ENCODE data around the gene CYBA.
"Not testable (repeated sequence)": the region's sequence is repeated elsewhere in the genome, so short reads cannot be mapped to it uniquely, and the experiment has no call there.

Gene CYBA

DNA sequence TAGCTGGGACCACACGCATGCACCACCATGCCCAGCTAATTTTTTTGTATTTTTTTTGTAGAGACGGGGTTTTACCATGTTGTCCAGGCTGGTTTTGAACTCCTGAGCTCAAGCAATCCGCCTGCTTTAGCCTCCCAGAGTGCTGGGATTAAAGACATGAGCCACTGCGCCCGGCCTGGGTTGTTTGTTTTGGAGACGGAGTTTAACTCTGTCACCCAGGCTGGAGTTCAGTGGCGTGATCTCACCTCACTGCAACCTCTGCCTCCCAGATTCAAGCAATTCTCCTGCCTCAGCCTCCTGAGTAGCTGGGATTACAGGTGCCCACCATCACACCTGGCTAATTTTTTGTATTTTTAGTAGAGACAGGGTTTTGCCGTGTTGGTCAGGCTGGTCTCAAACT is 41.4 kb downstream of the CYBA start:
- DNase-seq = not testable (repeated sequence)

DNA sequence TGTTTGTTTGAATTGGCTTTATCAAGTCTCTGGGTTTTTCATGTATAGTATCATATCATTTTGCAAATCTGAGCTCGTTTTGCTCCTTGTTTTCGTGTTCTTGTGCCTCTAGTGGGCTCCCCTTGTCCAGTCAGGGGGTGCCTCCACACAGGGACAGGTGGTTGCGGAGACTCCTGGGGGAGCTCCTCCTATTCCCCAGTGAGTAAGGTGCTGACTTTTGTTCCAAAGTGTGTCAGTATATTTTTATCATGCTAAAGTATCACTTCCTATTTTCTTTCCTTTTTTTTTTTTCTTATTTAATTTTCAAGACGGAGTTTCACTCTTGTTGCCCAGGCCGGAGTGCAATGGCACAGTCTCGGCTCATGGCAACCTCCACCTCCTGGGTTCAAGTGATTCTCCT is 42.8 kb downstream of the CYBA start:
- DNase-seq = no peak

DNA sequence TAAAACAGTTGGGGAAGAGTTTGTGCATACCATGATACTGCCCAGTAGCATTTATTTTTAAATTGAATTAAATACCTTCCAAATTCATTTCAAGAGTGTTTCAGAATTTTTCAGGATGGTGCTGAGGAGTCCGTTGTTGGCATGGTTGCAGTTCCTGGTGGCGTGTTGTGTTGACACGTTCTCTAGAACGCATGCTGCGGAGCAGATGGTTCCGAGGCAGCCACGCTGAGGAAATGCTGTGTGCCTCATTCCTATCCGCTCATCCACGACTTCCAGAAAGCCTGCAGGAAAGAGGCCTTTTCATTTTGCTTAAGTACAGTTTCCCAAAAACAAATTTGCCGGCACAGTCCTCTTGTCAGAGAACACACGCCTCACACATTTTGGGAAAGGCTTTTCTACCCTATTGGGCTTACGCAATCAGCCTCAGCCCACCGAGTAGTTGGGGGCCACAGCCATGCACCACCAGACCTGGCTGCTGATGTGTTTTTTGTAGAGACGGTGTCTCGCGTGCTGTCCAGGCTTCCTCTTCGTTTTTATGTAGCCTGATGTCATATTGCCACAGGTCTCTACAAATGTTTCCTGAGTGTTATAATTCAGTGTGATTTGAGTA is 44.6 kb downstream of the CYBA start:
- DNase-seq = no peak

DNA sequence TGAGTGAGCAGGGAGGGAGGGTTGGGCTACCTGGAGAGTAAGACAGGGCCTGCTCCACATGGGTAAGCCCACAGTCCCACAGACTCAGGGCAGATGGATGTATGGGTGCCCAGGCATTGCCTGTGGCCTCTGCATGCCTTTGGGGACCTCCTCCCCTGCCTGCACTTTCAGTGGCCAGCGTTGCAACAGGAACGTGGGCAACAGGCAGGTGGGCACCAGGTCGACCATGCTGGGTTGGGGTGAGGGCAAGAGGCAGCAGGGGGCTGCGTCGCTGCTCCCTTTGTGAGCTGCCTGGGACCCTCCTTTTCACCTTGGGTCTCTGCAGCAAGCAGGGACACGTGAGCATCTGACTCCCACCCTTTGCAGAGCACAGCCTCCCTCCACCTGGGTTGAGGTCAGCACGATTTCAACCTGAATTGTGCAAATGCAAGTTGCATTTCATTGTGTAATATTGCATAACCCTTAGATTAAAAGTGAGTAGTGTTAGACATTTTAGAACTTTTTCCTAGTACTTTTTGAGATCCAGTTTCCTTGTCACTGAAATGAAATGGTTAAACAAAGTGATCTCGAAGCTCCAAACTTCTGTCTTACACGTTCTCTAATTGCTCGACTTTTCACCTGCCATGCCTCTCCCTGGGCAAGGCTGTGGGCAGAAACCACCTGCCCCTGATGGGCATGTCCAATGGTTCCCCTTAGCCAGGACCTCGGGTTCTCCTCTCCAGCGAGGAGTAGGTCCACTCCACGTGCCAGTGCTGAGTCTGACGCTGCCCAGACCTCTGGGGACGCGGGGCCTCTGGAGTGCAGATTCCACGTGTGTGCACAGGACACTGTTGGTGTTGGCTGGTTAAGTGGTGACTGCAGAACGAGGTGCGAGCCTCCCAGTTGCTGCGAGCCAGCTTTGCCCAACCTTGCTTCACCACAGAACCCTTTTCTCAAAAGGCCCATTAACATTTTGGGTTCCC is 45.4 kb downstream of the CYBA start:
- DNase-seq = no peak

DNA sequence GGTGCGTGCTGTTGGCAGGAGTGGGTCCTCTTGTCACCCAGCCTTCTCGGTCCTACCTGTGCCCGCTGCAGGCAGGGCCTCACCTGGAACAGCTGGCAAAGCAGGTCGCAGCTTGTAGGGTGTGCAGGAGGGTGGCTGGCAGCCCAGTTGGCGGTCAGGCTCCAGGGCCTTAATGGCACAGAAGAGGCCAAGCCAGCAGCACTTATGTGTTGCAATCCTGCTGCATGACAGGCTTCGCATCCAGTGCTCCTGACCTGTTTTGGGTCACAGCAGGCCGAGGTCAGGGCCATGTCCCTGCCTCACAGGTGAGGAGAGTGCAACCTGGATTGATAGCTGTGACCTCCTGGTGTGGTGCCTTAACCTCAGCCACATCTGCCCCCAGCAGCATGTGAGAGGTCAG is 48.8 kb downstream of the CYBA start:
- DNase-seq = no peak

DNA sequence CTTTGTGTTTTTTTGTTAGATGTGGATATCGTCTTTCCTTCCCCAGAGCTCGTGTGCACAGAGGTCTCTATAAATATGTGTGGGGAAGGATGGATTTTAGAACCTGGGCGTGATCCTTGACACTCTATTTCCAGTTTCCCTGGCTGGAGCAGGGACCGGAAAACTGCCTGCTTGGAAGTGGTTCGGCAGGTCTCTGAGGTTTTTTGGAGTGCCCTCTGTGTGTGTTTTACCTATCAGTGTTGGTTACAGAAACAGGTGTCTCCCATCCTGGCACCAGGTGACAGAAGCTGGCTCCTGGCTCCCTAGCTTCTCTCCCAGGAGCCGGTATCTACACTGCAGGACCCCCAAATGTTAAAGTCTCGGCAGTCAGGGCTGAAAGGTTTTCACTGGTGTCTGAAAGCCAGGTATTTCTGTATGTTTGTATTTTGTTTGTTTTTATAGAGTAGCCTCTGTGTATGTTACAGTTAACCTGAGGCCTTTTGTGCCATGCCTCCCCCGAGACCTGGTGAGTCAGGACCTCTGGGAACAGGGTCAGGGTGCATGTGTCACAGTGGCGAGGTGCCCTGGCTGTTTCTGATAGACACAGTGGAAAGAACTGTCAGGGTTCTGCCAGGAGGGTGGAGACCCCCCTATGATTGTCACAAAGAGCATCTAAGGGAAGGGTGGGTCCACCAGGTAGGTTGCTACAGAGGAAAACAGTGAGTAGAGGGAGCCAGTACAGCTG is 49.4 kb downstream of the CYBA start:
- DNase-seq = no peak

DNA sequence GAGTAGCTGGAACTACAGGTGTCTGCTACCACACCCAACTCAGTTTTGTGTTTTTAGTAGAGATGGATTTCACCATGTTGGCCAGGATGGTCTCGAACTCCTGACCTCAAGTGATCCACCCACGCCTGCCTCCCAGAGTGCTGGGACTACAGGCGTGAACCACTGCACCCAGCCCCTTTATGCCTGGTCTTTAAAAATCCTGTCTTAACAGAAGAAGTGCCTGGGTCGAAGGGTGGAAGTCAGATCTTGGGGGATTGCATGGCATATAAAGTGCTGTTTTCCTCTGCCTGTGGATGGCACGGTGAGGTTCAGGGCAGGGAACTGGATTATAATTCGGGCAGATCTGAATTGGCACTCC is 50.3 kb downstream of the CYBA start:
- DNase-seq = no peak

DNA sequence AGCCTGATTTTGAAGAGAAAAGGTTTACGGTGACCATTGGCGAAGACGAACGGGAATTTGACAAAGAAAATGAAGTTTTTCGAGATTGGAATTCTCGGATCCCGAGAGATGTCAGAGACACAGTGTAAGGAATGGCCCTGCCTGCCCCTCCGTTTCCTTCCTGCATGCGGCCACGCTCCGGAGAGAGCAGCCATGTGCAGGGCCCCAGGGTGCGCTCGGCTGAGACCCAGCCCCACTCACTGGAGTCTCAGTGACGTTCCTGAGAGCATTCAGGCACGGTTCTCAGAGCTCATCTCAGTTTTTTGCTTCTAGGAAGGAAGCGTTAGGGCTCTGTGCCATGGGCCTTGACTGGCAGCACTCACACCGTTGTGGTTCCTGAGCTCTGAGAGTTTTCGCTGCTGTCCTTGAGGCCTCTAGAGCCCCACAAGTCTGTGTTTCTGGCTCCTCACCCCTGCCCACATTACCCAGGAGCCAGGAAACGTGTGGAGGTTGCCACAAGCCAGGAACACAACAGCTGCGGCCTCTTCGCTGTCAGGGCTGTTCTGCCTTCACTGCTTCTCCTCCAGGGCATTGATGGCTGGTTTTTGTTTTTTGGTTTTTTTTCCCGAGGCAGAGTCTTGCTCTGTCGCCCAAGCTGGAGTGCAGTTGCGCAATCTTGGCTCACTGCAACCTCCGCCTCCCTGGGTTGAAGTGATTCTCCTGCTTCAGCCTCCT is 50.9 kb downstream of the CYBA start:
- DNase-seq = no peak

DNA sequence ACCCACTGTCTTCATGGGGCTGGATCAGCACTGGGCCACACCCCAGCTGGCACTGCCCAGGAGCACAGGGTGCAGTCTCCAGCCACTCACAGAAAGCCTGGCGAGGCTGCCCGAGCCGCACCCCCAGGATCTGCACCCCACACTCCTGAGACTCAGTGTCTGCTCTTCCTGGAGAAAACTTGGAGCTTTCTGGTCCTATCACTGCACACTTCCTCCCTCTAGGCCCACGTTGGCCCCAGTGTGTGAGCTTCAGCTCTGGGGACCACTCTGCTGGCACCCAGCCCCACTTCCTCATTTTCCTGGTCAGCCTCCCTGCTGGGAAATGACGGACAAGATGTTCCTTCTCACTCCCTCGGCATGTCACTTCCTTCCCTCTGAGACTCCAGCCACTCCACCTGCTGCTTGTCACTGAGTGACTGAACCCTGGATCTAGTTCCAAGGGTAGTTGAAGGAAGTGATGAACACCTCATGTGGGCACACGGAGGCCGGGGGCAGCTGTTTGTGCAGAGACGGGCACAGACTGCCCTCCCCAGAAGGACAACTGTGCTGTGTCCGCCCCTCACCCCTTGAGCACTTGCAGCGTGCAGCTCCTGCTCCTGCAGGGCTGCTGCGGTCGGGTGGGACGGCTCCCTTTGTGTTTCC is 51.6 kb downstream of the CYBA start:
- no peak for DNase-seq

DNA sequence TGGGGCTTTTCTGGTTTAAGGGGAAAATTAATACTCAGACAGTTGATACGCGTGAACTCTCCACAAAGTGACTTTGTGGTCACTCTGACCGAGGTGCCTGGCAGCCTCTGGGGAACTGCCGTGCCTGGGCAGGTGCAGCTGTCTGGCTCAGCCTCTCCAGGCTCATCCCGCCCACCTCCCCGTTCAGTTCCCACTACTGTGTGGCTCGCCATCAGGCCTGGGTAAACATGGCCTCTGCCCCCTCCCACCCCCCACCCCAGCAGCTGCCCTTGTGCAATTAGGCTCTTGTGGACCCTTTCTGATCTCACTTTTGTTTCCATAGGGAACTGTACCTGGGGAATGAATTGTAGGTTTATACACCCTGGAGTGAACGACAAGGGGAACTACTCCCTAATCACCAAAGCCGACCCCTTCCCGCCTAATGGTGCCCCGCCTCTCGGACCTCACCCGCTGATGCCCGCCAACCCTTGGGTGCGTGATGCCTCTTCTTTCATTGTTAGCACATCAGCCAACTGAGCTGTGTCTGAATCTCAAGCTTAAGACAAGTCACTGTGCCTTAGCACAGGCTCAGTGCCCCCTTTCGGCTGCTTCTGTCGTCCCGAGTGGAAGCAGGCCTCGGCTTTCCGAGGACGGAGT is 52.9 kb downstream of the CYBA start:
- no peak for DNase-seq

DNA sequence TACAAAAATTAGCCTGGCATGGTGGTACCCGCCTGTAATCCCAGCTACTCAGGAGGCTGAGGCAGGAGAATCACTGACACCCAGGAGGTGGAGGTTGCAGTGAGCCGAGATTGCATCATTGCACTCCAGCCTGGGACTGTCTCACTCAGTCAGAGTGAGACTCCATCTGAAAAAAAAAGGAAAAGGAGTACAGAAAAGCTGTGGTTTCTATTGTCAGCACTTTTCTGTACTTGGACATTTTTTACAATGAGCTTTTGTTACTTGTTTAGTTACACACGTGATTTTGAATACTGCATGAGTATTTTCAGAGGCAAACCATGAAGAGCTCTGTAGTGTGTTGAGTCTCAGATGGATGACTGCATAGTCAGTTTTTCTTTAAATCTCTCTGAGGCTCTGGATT is 54.4 kb downstream of the CYBA start:
- DNase-seq = no peak

DNA sequence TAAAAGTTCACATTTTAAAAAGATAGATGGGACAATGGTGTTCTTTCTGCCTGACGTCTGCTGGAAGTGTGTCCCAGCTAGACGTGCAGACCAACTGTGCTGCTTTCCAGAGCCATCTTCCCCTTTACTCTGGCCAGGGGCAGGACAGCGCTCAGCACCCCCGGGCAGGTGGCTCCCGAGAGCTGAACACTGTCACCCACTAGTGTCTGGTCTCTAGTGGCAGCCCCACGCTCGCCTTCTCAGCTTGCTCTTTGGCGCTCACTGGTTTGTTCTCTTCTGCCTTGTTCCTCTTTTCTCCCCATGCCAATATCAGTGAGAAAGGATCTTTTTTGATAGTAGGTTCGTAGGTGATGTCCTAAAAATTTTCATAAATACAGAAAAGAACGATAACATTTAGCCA is 54.9 kb downstream of the CYBA start:
- DNase-seq = no peak

DNA sequence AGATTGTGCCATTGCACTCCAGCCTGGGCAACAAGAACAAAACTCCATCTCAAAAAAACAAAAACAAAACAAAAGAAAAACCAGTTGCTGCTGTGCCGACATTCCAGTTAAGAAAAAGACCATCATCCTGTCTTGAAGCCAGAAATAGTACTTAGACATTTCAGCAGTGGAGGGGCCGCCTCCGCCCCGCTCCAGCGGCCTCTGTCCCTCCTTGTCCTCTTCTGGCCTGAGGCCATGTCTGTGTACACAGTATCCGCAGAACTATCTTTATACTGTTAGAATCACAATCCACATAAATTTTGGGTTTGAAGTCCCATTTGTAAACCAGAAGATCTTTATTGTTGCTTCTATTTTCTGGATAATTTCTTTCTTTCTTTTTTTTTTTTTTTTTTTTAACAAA is 55.8 kb downstream of the CYBA start:
- no peak for DNase-seq

DNA sequence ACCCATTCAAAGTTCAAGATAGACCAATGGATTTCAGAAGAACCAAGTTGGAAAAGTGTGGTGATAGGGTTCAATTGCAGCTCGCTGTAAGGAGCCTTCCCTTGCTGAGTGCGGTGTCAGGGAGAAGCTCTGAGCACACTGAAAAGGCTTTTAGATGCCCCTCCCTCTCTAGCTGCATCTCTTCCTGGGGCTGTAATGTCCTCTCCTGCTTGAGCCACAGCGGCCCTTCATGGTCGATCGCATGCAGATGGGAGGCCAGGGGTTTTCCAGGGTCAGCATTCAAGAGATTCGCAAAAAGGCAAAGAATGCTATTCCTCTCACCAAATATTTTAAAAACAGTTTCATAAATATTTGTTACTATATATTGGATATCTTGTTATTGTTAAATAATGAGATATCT is 56.9 kb downstream of the CYBA start:
- DNase-seq = no peak

DNA sequence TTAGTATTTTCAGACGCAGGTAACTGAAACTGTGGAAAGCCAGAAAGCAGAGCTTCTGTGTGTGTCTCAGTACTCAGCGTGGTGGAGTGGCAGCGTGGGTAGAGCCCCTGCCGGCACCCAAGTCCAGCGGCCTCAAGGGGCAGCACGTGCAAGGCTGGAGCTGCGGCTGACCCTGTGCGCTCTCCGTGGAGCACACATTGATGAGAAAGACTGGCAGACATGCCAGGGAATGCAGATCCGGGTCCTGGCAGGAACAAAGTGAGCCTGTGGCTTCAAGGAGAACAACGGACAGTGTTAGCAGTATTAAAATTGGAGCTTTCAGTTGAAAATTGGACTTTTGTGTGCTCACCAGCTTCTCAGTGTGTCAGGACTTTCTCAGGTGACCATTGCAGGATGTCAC is 57.4 kb downstream of the CYBA start:
- no peak for DNase-seq
